HCT116 (cell line): ENCODE measurements around the gene RIN3. TPM values are rescaled to one million over a fixed set of nuclear protein-coding genes. Genes with fewer than 3 reads are reported as not detected.

ENCODE experiments used
- ATAC-seq: fragments of 200-7000 bp; cut with Tn5 transposase; 2 replicates; pipeline ENCODE4 v1.9.1; 2020; ENCODE audit warnings: mild to moderate bottlenecking, moderate library complexity
- BruUV-seq: library from RNA; stranded (reverse); fragments of 400-500 nt; replicated peaks from 2 replicates; lab custom pipeline; 2021; lab: Mats Ljungman, UMichigan
- CTCF ChIA-PET: fragments of 300-600 bp; sonication (Branson Sonifier 250); formaldehyde crosslinking; loops from one replicate; lab custom pipeline; 2021; ENCODE audit warnings: antibody characterized with exemption; lab: Charles Lee
- POLR2A ChIA-PET: fragments of 300-600, 350-600 bp; sonication (Branson Sonifier 250); formaldehyde crosslinking; loops from one replicate; lab custom pipeline; 2021; ENCODE audit warnings: antibody characterized with exemption; lab: Charles Lee
- RAD21 ChIA-PET, 2 experiments: fragments of 300-600 bp; sonication (Branson Sonifier 250); formaldehyde crosslinking; loops; one replicate each; lab custom pipeline; 2023; ENCODE audit warnings: low total read pairs in 2 of 2; ENCODE audit not compliant: uncharacterized antibody in 2 of 2, unreplicated experiment in 2 of 2, low non-redundant PET in 1 of 2; lab: Charles Lee
- DNase-seq: peaks from one replicate; pipeline ENCODE4 v3.0.0-alpha.2; 2010; ENCODE audit warnings: low read depth, low spot score
- H2AFZ ChIP-seq: fragments of 200-600 bp; shearing (Covaris generic), sonication (generic); 2 replicates; pipeline ENCODE4 v1.6.1; 2017; ENCODE audit warnings: low read depth, mixed run types, mixed read lengths, antibody characterized with exemption, low read length; ENCODE audit not compliant: poor library complexity, severe bottlenecking
- H3K27ac ChIP-seq: 2 replicates; pipeline ENCODE4 v1.5.1; 2012; ENCODE audit warnings: low read depth, low read length
- H3K27me3 ChIP-seq: fragments of 200-600 bp; sonication (generic); 2 replicates; pipeline ENCODE4 v1.6.1; 2016; ENCODE audit warnings: mixed run types, low read length, mixed read lengths; ENCODE audit not compliant: insufficient read depth
- H3K36me3 ChIP-seq, 2 experiments: fragments of 200-500 bp in 1 of 2; fragments of 200-600 bp in 1 of 2; sonication (Bioruptor generic) in 1 of 2; sonication (generic) in 1 of 2; 2 replicates each; pipeline versions ENCODE4 v1.5.1 to v1.6.1; 2014 to 2016; ENCODE audit warnings: low read length in 2 of 2, inconsistent platforms in 1 of 2, mixed read lengths in 1 of 2, mixed run types in 1 of 2; ENCODE audit not compliant: insufficient read depth in 2 of 2, control insufficient read depth in 1 of 2
- H3K4me1 ChIP-seq, 2 experiments: fragments of 200-600 bp in 1 of 2; sonication (generic) in 1 of 2; 2 replicates each; pipeline versions ENCODE4 v1.5.1 to v1.6.1; 2012 to 2017; ENCODE audit warnings: low read length in 2 of 2, inconsistent platforms in 1 of 2, mild to moderate bottlenecking in 1 of 2, mixed read lengths in 1 of 2, mixed run types in 1 of 2, moderate library complexity in 1 of 2; ENCODE audit not compliant: insufficient read depth in 2 of 2, control insufficient read depth in 1 of 2
- H3K4me2 ChIP-seq: fragments of 200-600 bp; sonication (generic); 2 replicates; pipeline ENCODE4 v1.6.1; 2017; ENCODE audit warnings: mixed run types, low read length, mixed read lengths
- H3K4me3 ChIP-seq, 2 experiments: fragments of 200-600 bp in 1 of 2; sonication (generic) in 1 of 2; replicated peaks in 1 of 2; 2 replicates each; pipeline ENCODE4 v1.5.1; 2011 to 2016; ENCODE audit warnings: low read length in 2 of 2, control low read depth in 1 of 2, low read depth in 1 of 2, mild to moderate bottlenecking in 1 of 2, mixed read lengths in 1 of 2, mixed run types in 1 of 2
- H3K79me2 ChIP-seq: fragments of 200-600 bp; sonication (generic); 2 replicates; pipeline ENCODE4 v1.6.1; 2017; ENCODE audit warnings: mild to moderate bottlenecking, mixed run types, low read length, moderate library complexity, mixed read lengths; ENCODE audit not compliant: insufficient read depth
- H3K9ac ChIP-seq: fragments of 200-600 bp; sonication (generic); 2 replicates; pipeline ENCODE4 v1.6.1; 2016; ENCODE audit warnings: low read length, mixed read lengths
- H3K9me2 ChIP-seq: fragments of 200-600 bp; sonication (generic), shearing (Covaris generic); 2 replicates; pipeline ENCODE4 v1.6.1; 2017; ENCODE audit warnings: mixed run types, mild to moderate bottlenecking, moderate library complexity; ENCODE audit not compliant: insufficient read depth
- H3K9me3 ChIP-seq, 2 experiments: fragments of 200-500 bp in 1 of 2; fragments of 200-600 bp in 1 of 2; sonication (Bioruptor generic) in 1 of 2; sonication (generic) in 1 of 2; 2 replicates each; pipeline ENCODE4 v1.6.1; 2014 to 2017; ENCODE audit warnings: low read length in 2 of 2, mixed read lengths in 2 of 2, inconsistent platforms in 1 of 2, low read depth in 1 of 2, mild to moderate bottlenecking in 1 of 2, mixed run types in 1 of 2, moderate library complexity in 1 of 2; ENCODE audit not compliant: control insufficient read depth in 1 of 2, insufficient read depth in 1 of 2
- H4K20me1 ChIP-seq: fragments of 200-600 bp; sonication (generic), shearing (Covaris generic); 2 replicates; pipeline ENCODE4 v1.6.1; 2017; ENCODE audit warnings: mixed run types, mild to moderate bottlenecking, moderate library complexity; ENCODE audit not compliant: insufficient read depth
- CBX3 ChIP-seq: IDR thresholded peaks from 2 replicates; pipeline ENCODE4 v1.6.1; 2012; ENCODE audit warnings: low read depth
- EGR1 ChIP-seq: IDR thresholded peaks from 2 replicates; pipeline ENCODE4 v1.6.1; 2012; ENCODE audit warnings: low read depth
- EZH2 ChIP-seq: fragments of 200-600 bp; sonication (generic); IDR thresholded peaks from 2 replicates; pipeline ENCODE4 v1.6.1; 2017; ENCODE audit warnings: antibody characterized with exemption, mixed run types
- EZH2phosphoT487 ChIP-seq: fragments of 200-600 bp; IDR thresholded peaks from 2 replicates; pipeline ENCODE4 v1.6.1; 2018; ENCODE audit warnings: antibody characterized with exemption, borderline replicate concordance
- FOSL1 ChIP-seq: IDR thresholded peaks from 2 replicates; pipeline ENCODE4 v1.6.1; 2012; ENCODE audit warnings: low read depth
- POLR2A ChIP-seq: IDR thresholded peaks from 2 replicates; pipeline ENCODE4 v1.7.0; 2011; ENCODE audit warnings: borderline replicate concordance; ENCODE audit not compliant: insufficient read depth, insufficient read length; ENCODE audit errors: extremely low read depth
- POLR2AphosphoS5 ChIP-seq: IDR thresholded peaks from 2 replicates; pipeline ENCODE4 v1.6.1; 2011; ENCODE audit warnings: mild to moderate bottlenecking, low read depth, low read length, moderate library complexity
- RAD21 ChIP-seq: IDR thresholded peaks from 2 replicates; pipeline ENCODE4 v1.6.1; 2012; ENCODE audit warnings: low read depth, mild to moderate bottlenecking
- SIN3A ChIP-seq: IDR thresholded peaks from 2 replicates; pipeline ENCODE4 v1.6.1; 2012; ENCODE audit warnings: low read depth
- SP1 ChIP-seq: IDR thresholded peaks from 2 replicates; pipeline ENCODE4 v1.6.1; 2012; ENCODE audit warnings: low read depth
- YY1 ChIP-seq: IDR thresholded peaks from 2 replicates; pipeline ENCODE4 v1.6.1; 2011; ENCODE audit warnings: low read length, low read depth, moderate library complexity, mild to moderate bottlenecking; ENCODE audit not compliant: insufficient replicate concordance; ENCODE audit errors: extremely low read depth
- ZFX ChIP-seq: fragments of 450-650 bp; IDR thresholded peaks from 2 replicates; pipeline ENCODE4 v1.6.1; 2017
- ZNF274 ChIP-seq: fragments of 200-500 bp; sonication (Bioruptor generic); IDR thresholded peaks from 2 replicates; pipeline ENCODE4 v1.6.1; 2014; ENCODE audit warnings: mild to moderate bottlenecking, low read depth, low read length, inconsistent platforms
- intact Hi-C: fragments of 100-400 bp; cut with micrococcal nuclease; formaldehyde crosslinking; loops from 2 replicates; pipeline ENCODE4 v1.10.0; 2022
- total RNA-seq: library from RNA; stranded (reverse); gene quantifications from one replicate; pipeline ENCODE4 v1.2.1, GENCODE V29; 2021; ENCODE audit not compliant: unreplicated experiment
- TF ChIP-seq, protein P1 (sequence below): IDR thresholded peaks from 2 replicates; pipeline ENCODE4 v1.6.1; 2012
- TF ChIP-seq, protein P2 (sequence below): IDR thresholded peaks from 2 replicates; pipeline ENCODE4 v1.6.1; 2012
- TF ChIP-seq, protein P3 (sequence below): IDR thresholded peaks from 2 replicates; pipeline ENCODE4 v1.6.1; 2011; ENCODE audit warnings: mild to moderate bottlenecking, low read length, moderate library complexity; ENCODE audit not compliant: insufficient replicate concordance; ENCODE audit errors: extremely low read depth
- TF ChIP-seq, protein P4 (sequence below), 3 experiments: fragments of 200-600 bp in 1 of 3; sonication (generic) in 1 of 3; IDR thresholded peaks in 2 of 3; conservative IDR thresholded peaks in 1 of 3; 2 replicates each; pipeline ENCODE4 v1.5.1; 2012 to 2017; ENCODE audit warnings: low read depth in 2 of 3, low read length in 2 of 3, antibody characterized with exemption in 1 of 3, borderline replicate concordance in 1 of 3, control low read depth in 1 of 3, mild to moderate bottlenecking in 1 of 3, mixed read lengths in 1 of 3, mixed run types in 1 of 3, moderate library complexity in 1 of 3; ENCODE audit not compliant: insufficient read depth in 1 of 3

RIN3 gene
- total RNA-seq, 1 experiment from 2014 or later = 22.2 TPM

DNA sequence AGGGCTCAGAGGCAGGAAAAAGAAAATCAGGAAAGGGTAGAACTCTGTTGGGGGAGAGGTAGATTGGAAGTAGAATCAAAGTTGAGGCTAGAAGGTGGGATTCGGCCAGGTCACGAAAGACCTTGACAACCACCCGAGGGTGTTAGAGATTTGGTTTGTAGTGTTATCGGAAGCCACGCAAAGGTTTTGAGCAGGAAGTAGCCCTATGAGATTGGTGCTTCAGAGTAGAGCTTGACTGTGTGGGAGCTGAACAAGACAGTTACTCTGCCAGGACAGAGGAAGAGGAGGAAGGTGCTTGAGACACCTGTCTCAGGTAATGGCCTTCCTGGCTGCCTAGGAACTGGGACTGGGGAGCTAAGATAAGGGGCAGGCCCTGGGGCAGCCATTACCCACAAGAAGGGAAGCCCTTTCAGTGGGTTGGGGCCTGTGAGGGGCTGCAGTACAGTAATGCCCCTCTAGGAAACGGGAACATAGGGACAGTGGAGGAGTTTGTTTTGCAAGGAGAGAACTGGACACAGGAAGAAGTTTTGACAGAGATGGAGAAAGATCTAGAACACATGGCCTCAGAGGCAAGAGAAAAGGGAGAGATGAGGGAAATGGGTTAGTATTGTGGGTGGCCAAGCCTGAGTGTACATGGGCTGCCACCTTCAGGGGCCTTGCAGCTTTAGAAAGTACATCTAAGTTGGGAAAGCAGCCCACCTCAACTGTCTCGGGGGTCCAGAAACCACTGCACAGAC is 73.5 kb downstream of the RIN3 start:
- ChIA-PET RAD21 (no interaction called here), POLR2A (no interaction called here), CTCF (no interaction called here)
- Histone ChIP-seq H3K27me3 (no peaks in the 10 kb centered on the region), H4K20me1 (no peaks in the 10 kb centered on the region), H3K4me2 (no peak overlapping the region), H3K9me3 (no peaks in the 10 kb centered on the region), H3K4me1 (no peaks in the 10 kb centered on the region), H3K9ac (no peak overlapping the region), H3K9me2 (no peaks in the 10 kb centered on the region), H3K79me2 (no peaks in the 10 kb centered on the region), H3K4me3 (no peak overlapping the region), H3K27ac (no peak overlapping the region), H2AFZ (no peak overlapping the region), H3K36me3 (no peaks in the 10 kb centered on the region)
- no TSS peak for BruUV-seq
- ATAC-seq (no peak), DNase-seq (no peak)
- no peak for TF ChIP-seq EGR1
- TF ChIP-seq SP1 = no peak
- TF ChIP-seq, protein P1, sequence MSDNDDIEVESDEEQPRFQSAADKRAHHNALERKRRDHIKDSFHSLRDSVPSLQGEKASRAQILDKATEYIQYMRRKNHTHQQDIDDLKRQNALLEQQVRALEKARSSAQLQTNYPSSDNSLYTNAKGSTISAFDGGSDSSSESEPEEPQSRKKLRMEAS = no peak
- TF ChIP-seq, protein P2, sequence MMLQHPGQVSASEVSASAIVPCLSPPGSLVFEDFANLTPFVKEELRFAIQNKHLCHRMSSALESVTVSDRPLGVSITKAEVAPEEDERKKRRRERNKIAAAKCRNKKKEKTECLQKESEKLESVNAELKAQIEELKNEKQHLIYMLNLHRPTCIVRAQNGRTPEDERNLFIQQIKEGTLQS = no peak
- no peak for TF ChIP-seq POLR2A
- TF ChIP-seq, protein P3, sequence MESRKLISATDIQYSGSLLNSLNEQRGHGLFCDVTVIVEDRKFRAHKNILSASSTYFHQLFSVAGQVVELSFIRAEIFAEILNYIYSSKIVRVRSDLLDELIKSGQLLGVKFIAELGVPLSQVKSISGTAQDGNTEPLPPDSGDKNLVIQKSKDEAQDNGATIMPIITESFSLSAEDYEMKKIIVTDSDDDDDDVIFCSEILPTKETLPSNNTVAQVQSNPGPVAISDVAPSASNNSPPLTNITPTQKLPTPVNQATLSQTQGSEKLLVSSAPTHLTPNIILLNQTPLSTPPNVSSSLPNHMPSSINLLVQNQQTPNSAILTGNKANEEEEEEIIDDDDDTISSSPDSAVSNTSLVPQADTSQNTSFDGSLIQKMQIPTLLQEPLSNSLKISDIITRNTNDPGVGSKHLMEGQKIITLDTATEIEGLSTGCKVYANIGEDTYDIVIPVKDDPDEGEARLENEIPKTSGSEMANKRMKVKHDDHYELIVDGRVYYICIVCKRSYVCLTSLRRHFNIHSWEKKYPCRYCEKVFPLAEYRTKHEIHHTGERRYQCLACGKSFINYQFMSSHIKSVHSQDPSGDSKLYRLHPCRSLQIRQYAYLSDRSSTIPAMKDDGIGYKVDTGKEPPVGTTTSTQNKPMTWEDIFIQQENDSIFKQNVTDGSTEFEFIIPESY = no peak
- no peak for TF ChIP-seq ZNF274
- no peak for TF ChIP-seq RAD21
- no peak for TF ChIP-seq EZH2phosphoT487
- TF ChIP-seq CBX3 = no peak
- no peak for TF ChIP-seq FOSL1
- TF ChIP-seq ZFX = no peak
- TF ChIP-seq, protein P4, sequence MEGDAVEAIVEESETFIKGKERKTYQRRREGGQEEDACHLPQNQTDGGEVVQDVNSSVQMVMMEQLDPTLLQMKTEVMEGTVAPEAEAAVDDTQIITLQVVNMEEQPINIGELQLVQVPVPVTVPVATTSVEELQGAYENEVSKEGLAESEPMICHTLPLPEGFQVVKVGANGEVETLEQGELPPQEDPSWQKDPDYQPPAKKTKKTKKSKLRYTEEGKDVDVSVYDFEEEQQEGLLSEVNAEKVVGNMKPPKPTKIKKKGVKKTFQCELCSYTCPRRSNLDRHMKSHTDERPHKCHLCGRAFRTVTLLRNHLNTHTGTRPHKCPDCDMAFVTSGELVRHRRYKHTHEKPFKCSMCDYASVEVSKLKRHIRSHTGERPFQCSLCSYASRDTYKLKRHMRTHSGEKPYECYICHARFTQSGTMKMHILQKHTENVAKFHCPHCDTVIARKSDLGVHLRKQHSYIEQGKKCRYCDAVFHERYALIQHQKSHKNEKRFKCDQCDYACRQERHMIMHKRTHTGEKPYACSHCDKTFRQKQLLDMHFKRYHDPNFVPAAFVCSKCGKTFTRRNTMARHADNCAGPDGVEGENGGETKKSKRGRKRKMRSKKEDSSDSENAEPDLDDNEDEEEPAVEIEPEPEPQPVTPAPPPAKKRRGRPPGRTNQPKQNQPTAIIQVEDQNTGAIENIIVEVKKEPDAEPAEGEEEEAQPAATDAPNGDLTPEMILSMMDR (IDR thresholded peaks at IDR 0.05 in 2 of 3, conservative IDR thresholded peaks at IDR 0.05 in 1 of 3; ENCODE audit: borderline replicate concordance in 1 of 3, insufficient read depth in 1 of 3, low read depth in 2 of 3, low read length in 2 of 3) = no peak
- no peak for TF ChIP-seq YY1
- TF ChIP-seq EZH2 = no peak
- TF ChIP-seq SIN3A = no peak
- TF ChIP-seq POLR2AphosphoS5 = no peak
- intact Hi-C loops = loop anchor here (10.0 kb wide), 1 partner anchor 98 kb away; no protein-coding TSS in a partner anchor
